Neural progenitor cell (in vitro differentiated cells): ENCODE measurements around the gene E4F1. TPM values are rescaled to one million over a fixed set of nuclear protein-coding genes. Genes with fewer than 3 reads are reported as not detected.

Experiments used
- DNase-seq: peaks from one replicate; pipeline ENCODE4 v3.0.0-alpha.2; 2016; ENCODE audit warnings: low spot score
- H2AFZ ChIP-seq: fragments of 200-600 bp; sonication (generic); replicated peaks from 2 replicates; pipeline ENCODE4 v1.6.1; 2016; ENCODE audit warnings: antibody characterized with exemption
- H3F3A ChIP-seq: fragments of 200-600 bp; sonication (generic); 2 replicates; pipeline ENCODE4 v1.6.1; 2016; ENCODE audit warnings: antibody characterized with exemption, low read depth
- H3K27ac ChIP-seq: fragments of 200-600 bp; sonication (generic); 2 replicates; pipeline ENCODE4 v1.5.1; 2016; ENCODE audit warnings: mild to moderate bottlenecking
- H3K27me3 ChIP-seq: fragments of 200-600 bp; sonication (generic); 2 replicates; pipeline ENCODE4 v1.6.1; 2016; ENCODE audit warnings: mild to moderate bottlenecking, moderate library complexity
- H3K36me3 ChIP-seq: fragments of 200-600 bp; sonication (generic); 2 replicates; pipeline ENCODE4 v1.5.1; 2016
- H3K4me1 ChIP-seq: fragments of 200-600 bp; sonication (generic); 2 replicates; pipeline ENCODE4 v1.6.1; 2016; ENCODE audit warnings: mixed run types
- H3K4me2 ChIP-seq: fragments of 200-600 bp; sonication (generic); 2 replicates; pipeline ENCODE4 v1.6.1; 2016
- H3K4me3 ChIP-seq: fragments of 200-600 bp; sonication (generic); 2 replicates; pipeline ENCODE4 v1.5.1; 2016
- H3K79me2 ChIP-seq: fragments of 200-600 bp; sonication (generic); 2 replicates; pipeline ENCODE4 v1.6.1; 2016; ENCODE audit warnings: low read depth
- H3K9ac ChIP-seq: fragments of 200-600 bp; sonication (generic); 2 replicates; pipeline ENCODE4 v1.6.1; 2016
- H3K9me3 ChIP-seq: fragments of 200-600 bp; sonication (generic); 2 replicates; pipeline ENCODE4 v1.5.1; 2016; ENCODE audit warnings: low read depth
- H4K20me1 ChIP-seq: fragments of 200-600 bp; sonication (generic); 2 replicates; pipeline ENCODE4 v1.6.1; 2016; ENCODE audit warnings: low read depth
- H3K27ac Mint-ChIP-seq: 3 replicates; pipeline ENCODE4 v1.8.0; 2021; ENCODE audit warnings: mixed read lengths
- H3K27me3 Mint-ChIP-seq: 2 replicates; pipeline ENCODE4 v1.8.0; 2022; ENCODE audit warnings: low read depth, mild to moderate bottlenecking, inconsistent platforms, moderate library complexity, mixed read lengths; ENCODE audit not compliant: insufficient read depth
- H3K36me3 Mint-ChIP-seq: 3 replicates; pipeline ENCODE4 v1.8.0; 2021; ENCODE audit warnings: mixed read lengths
- H3K4me1 Mint-ChIP-seq: 3 replicates; pipeline ENCODE4 v1.8.0; 2021; ENCODE audit warnings: mixed read lengths
- H3K4me3 Mint-ChIP-seq: 3 replicates; pipeline ENCODE4 v1.8.0; 2021; ENCODE audit warnings: mild to moderate bottlenecking, moderate library complexity, mixed read lengths
- H3K9me3 Mint-ChIP-seq: 3 replicates; pipeline ENCODE4 v1.8.0; 2020; ENCODE audit warnings: mixed read lengths
- EZH2 ChIP-seq: fragments of 200-600 bp; sonication (generic); IDR thresholded peaks from 2 replicates; pipeline ENCODE4 v1.6.1; 2017; ENCODE audit warnings: antibody characterized with exemption, mild to moderate bottlenecking, moderate library complexity
- EZH2phosphoT487 ChIP-seq: fragments of 200-600 bp; sonication (generic); IDR thresholded peaks from 2 replicates; pipeline ENCODE4 v1.6.1; 2017; ENCODE audit warnings: antibody characterized with exemption
- total RNA-seq: library from RNA; depleted of rRNA; stranded (reverse); fragments of >200 nt; gene quantifications from 2 replicates; pipeline ENCODE4 v1.2.3, GENCODE V29; 2015; ENCODE audit warnings: low replicate concordance
- TF ChIP-seq, protein P1 (sequence below): fragments of 200-600 bp; sonication (generic); IDR thresholded peaks from 2 replicates; pipeline ENCODE4 v1.5.1; 2017; ENCODE audit warnings: antibody characterized with exemption, mild to moderate bottlenecking

E4F1 gene
- total RNA-seq, 1 donor from 2014 or later: 7.4 TPM

DNA sequence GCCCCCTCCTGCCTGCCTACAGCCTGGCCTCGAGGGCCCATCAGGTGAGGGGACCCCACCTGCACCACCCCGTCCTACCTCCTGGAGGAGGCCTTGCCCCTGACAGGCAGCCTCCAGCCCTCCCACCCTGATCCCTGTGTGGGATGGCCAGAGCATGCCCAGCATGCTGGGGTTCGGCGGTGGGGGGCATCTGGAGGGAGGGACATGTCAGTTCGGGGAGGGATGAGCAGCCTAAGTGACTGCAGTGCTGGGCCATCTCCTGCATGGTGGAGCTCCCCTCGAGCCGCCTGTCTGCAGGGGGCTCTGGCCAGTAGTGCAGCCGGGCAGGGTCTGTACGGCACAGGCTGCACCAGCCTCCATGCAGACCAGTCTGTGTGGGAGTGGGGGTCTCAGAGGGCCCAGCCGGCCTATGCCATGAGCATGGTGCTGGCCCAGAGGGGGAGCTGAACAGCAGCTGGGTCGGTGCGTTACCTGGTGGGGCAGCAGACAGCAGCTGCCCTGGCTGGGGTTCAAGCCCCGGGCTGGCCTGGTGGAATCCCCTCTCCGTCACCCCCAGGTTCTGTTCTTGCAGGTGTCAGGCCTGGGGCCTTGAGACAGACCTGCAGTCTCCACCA, 48.6 kb downstream of the E4F1 start:
- H3K27ac Mint-ChIP-seq: no peak overlapping the region
- peaks cover under 1% of the 10 kb centered on the region for H3K36me3 Mint-ChIP-seq
- no peak overlapping the region for H3K4me3 Mint-ChIP-seq
- H3K27me3 ChIP-seq: no peaks in the 10 kb centered on the region
- H3F3A ChIP-seq: peaks cover 12% of the 10 kb centered on the region
- no peaks in the 10 kb centered on the region for H3K9me3 Mint-ChIP-seq
- peaks cover 6% of the 10 kb centered on the region for H3K27me3 Mint-ChIP-seq
- H2AFZ ChIP-seq: no peak overlapping the region
- peaks cover 20% of the 10 kb centered on the region for H4K20me1 ChIP-seq
- H3K4me2 ChIP-seq: no peak overlapping the region
- H3K27ac ChIP-seq: no peak overlapping the region
- DNase-seq: no peak
- no peaks in the 10 kb centered on the region for H3K9me3 ChIP-seq
- no peaks in the 10 kb centered on the region for H3K36me3 ChIP-seq
- peaks cover 3% of the 10 kb centered on the region for H3K4me1 ChIP-seq
- H3K9ac ChIP-seq: no peak overlapping the region
- TF ChIP-seq EZH2phosphoT487 (no peak), EZH2 (no peak)
- TF ChIP-seq, protein P1, sequence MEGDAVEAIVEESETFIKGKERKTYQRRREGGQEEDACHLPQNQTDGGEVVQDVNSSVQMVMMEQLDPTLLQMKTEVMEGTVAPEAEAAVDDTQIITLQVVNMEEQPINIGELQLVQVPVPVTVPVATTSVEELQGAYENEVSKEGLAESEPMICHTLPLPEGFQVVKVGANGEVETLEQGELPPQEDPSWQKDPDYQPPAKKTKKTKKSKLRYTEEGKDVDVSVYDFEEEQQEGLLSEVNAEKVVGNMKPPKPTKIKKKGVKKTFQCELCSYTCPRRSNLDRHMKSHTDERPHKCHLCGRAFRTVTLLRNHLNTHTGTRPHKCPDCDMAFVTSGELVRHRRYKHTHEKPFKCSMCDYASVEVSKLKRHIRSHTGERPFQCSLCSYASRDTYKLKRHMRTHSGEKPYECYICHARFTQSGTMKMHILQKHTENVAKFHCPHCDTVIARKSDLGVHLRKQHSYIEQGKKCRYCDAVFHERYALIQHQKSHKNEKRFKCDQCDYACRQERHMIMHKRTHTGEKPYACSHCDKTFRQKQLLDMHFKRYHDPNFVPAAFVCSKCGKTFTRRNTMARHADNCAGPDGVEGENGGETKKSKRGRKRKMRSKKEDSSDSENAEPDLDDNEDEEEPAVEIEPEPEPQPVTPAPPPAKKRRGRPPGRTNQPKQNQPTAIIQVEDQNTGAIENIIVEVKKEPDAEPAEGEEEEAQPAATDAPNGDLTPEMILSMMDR: no peak
- H3K4me3 ChIP-seq: no peak overlapping the region
- H3K4me1 Mint-ChIP-seq: peaks cover 10% of the 10 kb centered on the region
- peaks cover 29% of the 10 kb centered on the region for H3K79me2 ChIP-seq

DNA sequence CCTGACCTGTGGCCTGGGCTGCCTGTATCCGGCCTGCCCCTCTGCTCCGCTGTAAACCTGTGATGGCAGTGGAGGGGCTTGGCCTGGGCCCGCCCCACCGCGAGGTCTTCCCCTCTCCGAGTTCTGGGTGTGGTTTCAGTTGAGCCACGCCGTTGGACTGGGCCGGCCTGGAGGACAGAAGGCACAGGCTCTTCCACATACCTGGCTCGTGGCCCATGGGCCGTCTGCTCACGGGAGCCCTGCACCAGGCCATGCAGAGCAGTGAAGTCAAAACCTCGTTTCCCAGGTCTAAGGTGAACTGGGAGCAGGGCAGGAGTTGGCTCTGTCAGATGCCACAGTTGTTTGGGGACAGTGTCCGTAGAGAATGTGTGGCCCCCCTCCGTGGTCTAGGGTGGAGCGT, 50.1 kb downstream of the E4F1 start:
- Histone ChIP-seq H3K27me3 (no peaks in the 10 kb centered on the region), H3K27ac (no peak overlapping the region), H3F3A (peaks cover 7% of the 10 kb centered on the region), H3K4me1 (peaks cover 3% of the 10 kb centered on the region), H3K79me2 (peaks cover 19% of the 10 kb centered on the region), H3K4me2 (no peak overlapping the region), H3K9me3 (no peaks in the 10 kb centered on the region), H3K9ac (no peak overlapping the region), H4K20me1 (peaks cover 13% of the 10 kb centered on the region), H2AFZ (no peak overlapping the region), H3K36me3 (no peaks in the 10 kb centered on the region), H3K4me3 (no peak overlapping the region)
- H3K9me3 Mint-ChIP-seq: no peaks in the 10 kb centered on the region
- no peaks in the 10 kb centered on the region for H3K36me3 Mint-ChIP-seq
- no peak overlapping the region for H3K4me3 Mint-ChIP-seq
- peaks cover 9% of the 10 kb centered on the region for H3K4me1 Mint-ChIP-seq
- TF ChIP-seq, protein P1: no peak
- TF ChIP-seq EZH2phosphoT487: no peak
- TF ChIP-seq EZH2: no peak
- H3K27me3 Mint-ChIP-seq: peaks cover 4% of the 10 kb centered on the region
- H3K27ac Mint-ChIP-seq: no peak overlapping the region
- no peak for DNase-seq

DNA sequence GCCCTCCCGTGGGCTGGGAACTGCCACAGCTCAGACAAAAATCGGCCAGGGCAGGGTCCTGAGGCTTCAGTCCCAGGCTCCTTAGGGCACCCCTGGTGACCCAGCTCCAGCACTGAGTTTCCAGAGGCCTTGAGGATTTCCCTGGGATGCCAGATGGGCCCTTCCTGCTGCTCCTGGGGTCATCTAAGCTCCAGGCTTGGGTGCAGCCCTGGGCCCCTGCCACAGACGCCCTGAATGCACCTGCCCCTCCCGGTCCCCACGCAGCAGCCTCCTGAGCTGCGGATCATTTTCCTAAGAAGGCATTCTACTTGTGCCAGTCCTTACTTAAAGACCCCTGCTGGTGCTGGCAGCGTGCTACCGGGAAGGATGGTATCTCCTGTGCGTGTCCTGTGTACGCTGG, 50.5 kb downstream of the E4F1 start:
- no peak overlapping the region for H3K4me2 ChIP-seq
- peaks cover 7% of the 10 kb centered on the region for H3F3A ChIP-seq
- peaks cover 10% of the 10 kb centered on the region for H4K20me1 ChIP-seq
- H3K4me3 ChIP-seq: no peak overlapping the region
- no peak overlapping the region for H3K27ac ChIP-seq
- H3K4me1 ChIP-seq: peaks cover 3% of the 10 kb centered on the region
- no peaks in the 10 kb centered on the region for H3K36me3 ChIP-seq
- peaks cover 17% of the 10 kb centered on the region for H3K79me2 ChIP-seq
- H3K4me1 Mint-ChIP-seq: peaks cover 9% of the 10 kb centered on the region
- H3K9me3 Mint-ChIP-seq: no peaks in the 10 kb centered on the region
- H3K27ac Mint-ChIP-seq: no peak overlapping the region
- no peak overlapping the region for H3K4me3 Mint-ChIP-seq
- no peaks in the 10 kb centered on the region for H3K27me3 ChIP-seq
- TF ChIP-seq EZH2 (no peak), EZH2phosphoT487 (no peak)
- TF ChIP-seq, protein P1: no peak
- H3K9ac ChIP-seq: no peak overlapping the region
- H2AFZ ChIP-seq: no peak overlapping the region
- DNase-seq: no peak
- no peaks in the 10 kb centered on the region for H3K9me3 ChIP-seq
- peaks cover 4% of the 10 kb centered on the region for H3K27me3 Mint-ChIP-seq
- no peaks in the 10 kb centered on the region for H3K36me3 Mint-ChIP-seq
